K562 (cell line): ENCODE data around the gene ZC3H12A. TPM values are rescaled to one million over a fixed set of nuclear protein-coding genes. Genes with fewer than 3 reads are reported as not detected.

Experiments
- ATAC-seq: fragments of 200-7000 bp; cut with Tn5 transposase; 3 replicates; pipeline ENCODE4 v1.9.1; 2020; ENCODE audit warnings: moderate library complexity
- BruUV-seq: library from RNA; stranded (reverse); fragments of 400-500 nt; replicated peaks from 2 replicates; lab custom pipeline; 2021; lab: Mats Ljungman, UMichigan
- CTCF ChIA-PET: fragments of 300-600 bp; formaldehyde crosslinking; extraction: SDS; loops from one replicate; lab custom pipeline; 2021; ENCODE audit warnings: low intra/inter-chr PET ratio; lab: Yijun Ruan, JAX
- POLR2A ChIA-PET: fragments of 300-600, 350-650 bp; sonication (Branson Sonifier 250); formaldehyde crosslinking; extraction: SDS; loops from one replicate; lab custom pipeline; 2021; ENCODE audit warnings: antibody characterized with exemption, inconsistent platforms; lab: Yijun Ruan, JAX
- DNase-seq, 4 experiments: peaks; one replicate each; pipeline versions ENCODE4 v3.0.0 to v3.0.0-alpha.2; 2011 to 2018; ENCODE audit warnings: low spot score in 3 of 4, mixed read lengths in 3 of 4; ENCODE audit errors: extremely low read depth in 1 of 4
- FAIRE-seq: peaks from 2 replicates; lab custom pipeline; 2011; peaks lifted over from hg19 to GRCh38; lab: Jason Lieb, UNC
- H2AFZ ChIP-seq: 2 replicates; pipeline ENCODE4 v1.6.0; 2011; ENCODE audit warnings: low read depth, low read length, control low read depth, inconsistent platforms
- H3K27ac ChIP-seq: fragments of 200-600 bp; 3 replicates; pipeline ENCODE4 v1.8.0; 2011; ENCODE audit warnings: low read depth, mild to moderate bottlenecking, control low read depth, inconsistent platforms, low read length, moderate library complexity, mixed read lengths; ENCODE audit errors: extremely low read depth
- H3K27me3 ChIP-seq, 2 experiments: fragments of 300-600 bp in 1 of 2; 2 replicates in 1 of 2; 3 replicates in 1 of 2; pipeline versions ENCODE4 v1.6.0 to v1.8.0; 2011; ENCODE audit warnings: inconsistent platforms in 2 of 2, low read length in 2 of 2, mild to moderate bottlenecking in 1 of 2, mixed read lengths in 1 of 2, moderate library complexity in 1 of 2; ENCODE audit not compliant: control insufficient read depth in 2 of 2, insufficient read depth in 2 of 2
- H3K36me3 ChIP-seq: fragments of 300-600 bp; 3 replicates; pipeline ENCODE4 v1.8.0; 2011; ENCODE audit warnings: mild to moderate bottlenecking, low read length, inconsistent platforms; ENCODE audit not compliant: control insufficient read depth, insufficient read depth
- H3K4me1 ChIP-seq, 2 experiments: fragments of 200-600 bp in 1 of 2; replicated peaks in 1 of 2; 2 replicates in 1 of 2; 3 replicates in 1 of 2; pipeline versions ENCODE4 v1.5.1 to v1.8.0; 2011; ENCODE audit warnings: inconsistent platforms in 2 of 2, low read length in 2 of 2, mild to moderate bottlenecking in 1 of 2, mixed read lengths in 1 of 2, moderate library complexity in 1 of 2; ENCODE audit not compliant: control insufficient read depth in 2 of 2, insufficient read depth in 2 of 2
- H3K4me2 ChIP-seq: 2 replicates; pipeline ENCODE4 v1.6.1; 2011; ENCODE audit warnings: low read length, control low read depth, inconsistent platforms, mixed read lengths; ENCODE audit not compliant: insufficient read depth
- H3K4me3 ChIP-seq: fragments of 200-600 bp; sonication (generic), shearing (Covaris generic); 2 replicates; pipeline ENCODE4 v1.5.1; 2016; ENCODE audit warnings: control low read depth, inconsistent platforms
- H3K79me2 ChIP-seq: fragments of 200-600 bp; 3 replicates; pipeline ENCODE4 v1.8.0; 2011; ENCODE audit warnings: low read length, inconsistent platforms; ENCODE audit not compliant: control insufficient read depth, insufficient read depth
- H3K9ac ChIP-seq, 2 experiments: 2 replicates each; pipeline versions ENCODE4 v1.6.0 to v1.6.1; 2011; ENCODE audit warnings: low read depth in 2 of 2, low read length in 2 of 2, control low read depth in 1 of 2, inconsistent platforms in 1 of 2, mild to moderate bottlenecking in 1 of 2, mixed read lengths in 1 of 2; ENCODE audit not compliant: insufficient read depth in 1 of 2
- H3K9me1 ChIP-seq: one replicate; pipeline ENCODE4 v1.6.0; 2011; ENCODE audit warnings: inconsistent platforms, mild to moderate bottlenecking, low read length, moderate library complexity; ENCODE audit not compliant: control insufficient read depth, insufficient read depth
- H3K9me3 ChIP-seq: replicated peaks from 2 replicates; pipeline ENCODE4 v1.5.1; 2011; ENCODE audit warnings: low read depth, low read length, inconsistent platforms; ENCODE audit not compliant: control insufficient read depth, insufficient read depth
- H4K20me1 ChIP-seq: replicated peaks from 2 replicates; pipeline ENCODE4 v1.6.1; 2011; ENCODE audit warnings: low read length, inconsistent platforms, mixed read lengths; ENCODE audit not compliant: control insufficient read depth, insufficient read depth
- ELK1 ChIP-seq: sonication (generic); formaldehyde crosslinking; IDR thresholded peaks from 2 replicates; pipeline ENCODE4 v1.8.1; 2022; ENCODE audit warnings: missing genetic modification reagents
- FOSL1 ChIP-seq: fragments of 200-800 bp; sonication (Bioruptor generic); conservative IDR thresholded peaks from 2 replicates; pipeline ENCODE4 v1.6.1; 2016; ENCODE audit warnings: missing genetic modification characterization, missing compliant biosample characterization
- JUND ChIP-seq, 2 experiments: IDR thresholded peaks; 2 replicates in 1 of 2; 3 replicates in 1 of 2; pipeline ENCODE4 v1.6.1; 2011; ENCODE audit warnings: borderline replicate concordance in 2 of 2, low read depth in 2 of 2, low read length in 2 of 2, improper control_type of control experiment in 1 of 2, missing biosample characterization in 1 of 2, missing genetic modification characterization in 1 of 2, missing genetic modification reagents in 1 of 2
- MYNN ChIP-seq, 2 experiments: sonication (generic); formaldehyde crosslinking in 1 of 2; IDR thresholded peaks; 2 replicates each; pipeline versions ENCODE4 v1.5.0 to v1.6.1; 2016 to 2020; ENCODE audit warnings: antibody characterized with exemption in 1 of 2, missing genetic modification reagents in 1 of 2
- NFE2 ChIP-seq: IDR thresholded peaks from 2 replicates; pipeline ENCODE4 v1.6.1; 2014; ENCODE audit warnings: antibody characterized with exemption, low read depth
- PCBP1 ChIP-seq: fragments of 200-400 bp; formaldehyde crosslinking; IDR thresholded peaks from 2 replicates; pipeline ENCODE4 v1.6.1; 2018; ENCODE audit warnings: mild to moderate bottlenecking, low read depth, low read length; ENCODE audit not compliant: poor library complexity, severe bottlenecking
- ZFP36 ChIP-seq: fragments of 150-350 bp; IDR thresholded peaks from 2 replicates; pipeline ENCODE4 v1.6.1; 2018; ENCODE audit warnings: low read length, low read depth; ENCODE audit not compliant: partially characterized antibody
- ZNF175 ChIP-seq: fragments of 200-800 bp; sonication (Bioruptor generic); IDR thresholded peaks from 2 replicates; pipeline ENCODE4 v1.6.1; 2016; ENCODE audit warnings: low read depth, mild to moderate bottlenecking, missing genetic modification characterization, missing compliant biosample characterization
- ZNF263 ChIP-seq: sonication (generic); formaldehyde crosslinking; IDR thresholded peaks from 2 replicates; pipeline ENCODE4 v1.8.0; 2022; ENCODE audit warnings: mild to moderate bottlenecking, missing genetic modification reagents, borderline replicate concordance
- WGBS: fragments of 100-300 bp; shearing (Covaris generic); methylation state at CpG from one replicate; pipeline ENCODE4 v1.1.6; 2016; ENCODE audit warnings: low coverage, mixed read lengths; ENCODE audit not compliant: insufficient coverage; ENCODE audit errors: missing lambda C conversion rate; 5-methylcytosine and 5-hydroxymethylcytosine counted together
- in situ Hi-C: fragments of 300-500 bp; cut with MboI; formaldehyde crosslinking; loops from 4 replicates; pipeline ENCODE4 v1.15.0; 2018; ENCODE audit warnings: inconsistent platforms, mixed read lengths
- intact Hi-C: fragments of 100-400 bp; cut with micrococcal nuclease; formaldehyde crosslinking; loops from 2 replicates; pipeline ENCODE4 v1.14.2; 2022
- polyA plus RNA-seq, 8 experiments: library from polyadenylated mRNA; depleted of rRNA in 4 of 8; stranded (reverse) in 5 of 8; unstranded in 3 of 8; fragments of >200 nt; fragmentation: Nextera tagmentation in 2 of 8; fragmentation: Illumina TruSeq in 1 of 8; extraction: Ambion mirVana in 2 of 8; extraction: Trizol in 1 of 8; gene quantifications; 2 replicates each; pipeline versions ENCODE4 v1.2.1 to v1.2.3, GENCODE V29; 2011 to 2014; ENCODE audit warnings: inconsistent platforms in 1 of 8, missing spikeins in 1 of 8
- total RNA-seq, 7 experiments: library from RNA; depleted of rRNA in 6 of 7; stranded (reverse); fragments of >200 nt in 6 of 7; fragmentation: Illumina TruSeq in 2 of 7; extraction: Trizol in 2 of 7; gene quantifications; 2 replicates each; pipeline versions ENCODE4 v1.2.1 to v1.2.3, GENCODE V29; 2011 to 2021; ENCODE audit warnings: low replicate concordance in 1 of 7
- TF ChIP-seq, protein P1 (sequence below): sonication (generic); formaldehyde crosslinking; IDR thresholded peaks from 2 replicates; pipeline ENCODE4 v1.8.0; 2023; ENCODE audit warnings: mild to moderate bottlenecking, missing genetic modification reagents

The ZC3H12A gene
- total and polyA plus RNA-seq, 9 of the 15 experiments (the other 6 are each of a cell fraction or from before 2014, with no cell fraction given): 0.14 to 9.4 (median 6.7) TPM

DNA sequence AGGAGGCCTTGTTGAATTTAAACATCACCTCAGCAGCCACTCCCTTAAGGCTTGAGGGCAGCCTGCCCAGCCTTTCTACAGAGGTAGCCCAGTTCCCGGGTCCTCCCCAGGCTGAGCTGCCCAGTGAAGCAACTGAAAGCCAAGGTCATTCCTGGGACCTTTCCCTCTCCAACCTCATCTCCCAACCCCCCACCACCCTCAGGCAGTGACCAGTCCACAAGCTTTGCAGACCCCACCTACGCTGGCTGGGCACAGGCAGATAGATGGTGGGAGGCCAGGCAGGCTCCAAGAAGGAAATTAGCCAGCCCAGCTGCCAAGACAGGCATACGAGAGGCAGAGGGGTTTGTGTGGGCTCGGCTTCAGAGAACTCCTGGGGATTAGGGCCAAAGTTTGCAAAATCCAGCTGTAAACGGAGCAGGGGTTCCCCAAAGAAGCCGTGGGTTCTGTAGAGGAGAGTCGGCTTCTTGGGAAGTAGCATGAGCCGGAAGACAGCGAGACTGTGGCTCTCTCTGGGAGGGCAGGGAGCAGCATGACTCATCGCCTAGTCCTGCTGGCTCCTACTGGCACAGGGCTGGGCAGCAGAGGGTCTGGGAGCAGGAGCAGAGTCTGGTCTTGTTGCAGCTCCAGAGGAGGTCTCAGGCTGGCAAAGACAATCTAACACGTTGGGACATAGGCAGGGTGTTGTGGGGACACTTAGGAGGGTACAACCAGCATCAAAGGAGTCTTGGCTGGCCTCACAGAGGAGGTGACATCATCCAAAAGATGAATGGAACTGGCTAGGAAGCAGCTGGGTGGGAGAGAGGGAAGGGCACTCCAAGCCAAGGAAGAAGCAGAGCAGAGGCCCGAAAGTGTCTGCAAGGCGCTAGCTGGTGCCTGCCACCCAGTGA lies 2.8 kb upstream of the ZC3H12A start:
- H3K4me1 ChIP-seq: peaks cover 35 to 36% of the 10 kb centered on the region in 2 experiments
- ChIA-PET POLR2A (interaction anchor here (0.5 to 1.1 kb wide), 6 partner anchors 8 to 248 kb away, joined by 3 to 5 read pairs (median 4); no protein-coding TSS in a partner anchor), CTCF (no interaction called here)
- intact Hi-C loops (loop anchor here (10.0 kb wide), 1 partner anchor 83 kb away; the partner anchor contains the start of genes DNALI1 and SNIP1), in situ Hi-C loops (no loop called here)
- peak overlapping the region; percentile 81 for H2AFZ ChIP-seq
- H3K79me2 ChIP-seq: peaks cover 22% of the 10 kb centered on the region
- ATAC-seq: no peak
- no peak overlapping the region for H3K27ac ChIP-seq
- H3K9ac ChIP-seq: peak overlapping the region in 1 of 2 experiments; percentile 80; a peak in 2 of 4 replicates
- H3K9me3 ChIP-seq: no peaks in the 10 kb centered on the region
- BruUV-seq: no TSS peak
- H3K36me3 ChIP-seq: peaks cover 13% of the 10 kb centered on the region; the same call in 2 of the 3 replicates
- no peaks in the 10 kb centered on the region for H3K9me1 ChIP-seq
- H3K4me3 ChIP-seq: no peak overlapping the region
- H3K27me3 ChIP-seq: 0 out of 5 replicates have a peak, but pooled peaks cover 0 to 3% of the 10 kb centered on the region in 2 experiments
- DNase-seq: peak in 2 of 4 experiments; percentile 46 to 58
- peak overlapping the region; percentile 39; the same call in 1 of the 2 replicates for H3K4me2 ChIP-seq
- peak; percentile 77 for FAIRE-seq
- WGBS: 25% methylated on average over 13 of the region's 13 CpGs
- peaks cover 12% of the 10 kb centered on the region for H4K20me1 ChIP-seq
- TF ChIP-seq NFE2: peak; percentile 38; the same call in 1 of the 2 replicates
- TF ChIP-seq, protein P1, sequence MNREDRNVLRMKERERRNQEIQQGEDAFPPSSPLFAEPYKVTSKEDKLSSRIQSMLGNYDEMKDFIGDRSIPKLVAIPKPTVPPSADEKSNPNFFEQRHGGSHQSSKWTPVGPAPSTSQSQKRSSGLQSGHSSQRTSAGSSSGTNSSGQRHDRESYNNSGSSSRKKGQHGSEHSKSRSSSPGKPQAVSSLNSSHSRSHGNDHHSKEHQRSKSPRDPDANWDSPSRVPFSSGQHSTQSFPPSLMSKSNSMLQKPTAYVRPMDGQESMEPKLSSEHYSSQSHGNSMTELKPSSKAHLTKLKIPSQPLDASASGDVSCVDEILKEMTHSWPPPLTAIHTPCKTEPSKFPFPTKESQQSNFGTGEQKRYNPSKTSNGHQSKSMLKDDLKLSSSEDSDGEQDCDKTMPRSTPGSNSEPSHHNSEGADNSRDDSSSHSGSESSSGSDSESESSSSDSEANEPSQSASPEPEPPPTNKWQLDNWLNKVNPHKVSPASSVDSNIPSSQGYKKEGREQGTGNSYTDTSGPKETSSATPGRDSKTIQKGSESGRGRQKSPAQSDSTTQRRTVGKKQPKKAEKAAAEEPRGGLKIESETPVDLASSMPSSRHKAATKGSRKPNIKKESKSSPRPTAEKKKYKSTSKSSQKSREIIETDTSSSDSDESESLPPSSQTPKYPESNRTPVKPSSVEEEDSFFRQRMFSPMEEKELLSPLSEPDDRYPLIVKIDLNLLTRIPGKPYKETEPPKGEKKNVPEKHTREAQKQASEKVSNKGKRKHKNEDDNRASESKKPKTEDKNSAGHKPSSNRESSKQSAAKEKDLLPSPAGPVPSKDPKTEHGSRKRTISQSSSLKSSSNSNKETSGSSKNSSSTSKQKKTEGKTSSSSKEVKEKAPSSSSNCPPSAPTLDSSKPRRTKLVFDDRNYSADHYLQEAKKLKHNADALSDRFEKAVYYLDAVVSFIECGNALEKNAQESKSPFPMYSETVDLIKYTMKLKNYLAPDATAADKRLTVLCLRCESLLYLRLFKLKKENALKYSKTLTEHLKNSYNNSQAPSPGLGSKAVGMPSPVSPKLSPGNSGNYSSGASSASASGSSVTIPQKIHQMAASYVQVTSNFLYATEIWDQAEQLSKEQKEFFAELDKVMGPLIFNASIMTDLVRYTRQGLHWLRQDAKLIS (CRISPR knock-in tag): no peak
- TF ChIP-seq ELK1: no peak
- peak; percentile 89 for TF ChIP-seq JUND (IDR thresholded peaks at IDR 0.05; ENCODE audit: borderline replicate concordance, low read depth, low read length)
- TF ChIP-seq JUND (tag; IDR thresholded peaks at IDR 0.05; ENCODE audit: borderline replicate concordance, low read depth, low read length): peak; percentile 90; the same call in 2 of the 3 replicates
- TF ChIP-seq PCBP1: no peak
- 0 out of 2 replicates have a peak, but pooled peaks have one; percentile 35 for TF ChIP-seq MYNN (IDR thresholded peaks at IDR 0.05)
- TF ChIP-seq MYNN (CRISPR knock-in tag; IDR thresholded peaks at IDR 0.05): no peak
- 0 out of 2 replicates have a peak, but pooled peaks have one; percentile 44 for TF ChIP-seq ZNF175 (CRISPR knock-in tag)
- peak; percentile 81 for TF ChIP-seq FOSL1
- TF ChIP-seq ZNF263 (CRISPR knock-in tag): no peak
- peak; percentile 46 for TF ChIP-seq ZFP36
